Heart left ventricle (tissue), 16 donors: ENCODE measurements around the gene CLEC4G. TPM values are rescaled to one million over a fixed set of nuclear protein-coding genes. Genes with fewer than 3 reads are reported as not detected.
A peak's percentile ranks its signal among the peaks of the same experiment; 100 is the strongest.

ENCODE experiments used
- ATAC-seq, 4 donors: fragments of 200-7000 bp; cut with Tn5 transposase; one replicate each; pipeline ENCODE4 v1.9.1; 2020 to 2022; ENCODE audit warnings: moderate library complexity in 4 of 4, mild to moderate bottlenecking in 3 of 4, moderate number of reproducible peaks in 1 of 4
- DNase-seq, 5 donors: peaks; one replicate each; pipeline ENCODE4 v3.0.0-alpha.2; 2020
- H3K27ac ChIP-seq, 12 donors: fragments of 200-600 bp; sonication (generic) in 4 of 12; one replicate each; pipeline versions ENCODE4 v1.5.0 to v1.8.0; 2016 to 2022; ENCODE audit warnings: mild to moderate bottlenecking in 2 of 12
- H3K27me3 ChIP-seq, 9 donors: fragments of 200-600 bp; sonication (generic) in 2 of 9; one replicate each; pipeline versions ENCODE4 v1.5.1 to v1.8.0; 2016 to 2022; ENCODE audit warnings: mild to moderate bottlenecking in 3 of 9
- H3K36me3 ChIP-seq, 9 donors: fragments of 200-600 bp; sonication (generic) in 2 of 9; one replicate each; pipeline versions ENCODE4 v1.5.0 to v1.8.0; 2018 to 2022; ENCODE audit warnings: mild to moderate bottlenecking in 2 of 9
- H3K4me1 ChIP-seq, 12 donors: fragments of 200-600 bp; sonication (generic) in 4 of 12; one replicate each; pipeline versions ENCODE4 v1.5.0 to v1.8.0; 2016 to 2022; ENCODE audit warnings: mild to moderate bottlenecking in 3 of 12
- H3K4me3 ChIP-seq, 12 donors: fragments of 200-600 bp; sonication (generic) in 4 of 12; one replicate each; pipeline versions ENCODE4 v1.5.0 to v1.8.0; 2017 to 2022; ENCODE audit warnings: mild to moderate bottlenecking in 9 of 12, moderate library complexity in 4 of 12
- H3K9me3 ChIP-seq, 12 donors: fragments of 200-600 bp; sonication (generic) in 4 of 12; one replicate each; pipeline versions ENCODE4 v1.5.0 to v1.8.0; 2016 to 2022; ENCODE audit warnings: mild to moderate bottlenecking in 1 of 12
- POLR2A ChIP-seq, 2 donors: fragments of 450-650 bp; IDR thresholded peaks; one replicate each; pipeline ENCODE4 v1.6.1; 2017; ENCODE audit warnings: antibody characterized with exemption in 2 of 2, mild to moderate bottlenecking in 2 of 2, moderate library complexity in 2 of 2
- WGBS, 4 donors: extraction: QIAGEN DNeasy Blood & Tissue Kit in 2 of 4; methylation state at CpG; one replicate each; pipeline versions ENCODE4 v1.1.5 to v1.1.7; 2013 to 2018; 5-methylcytosine and 5-hydroxymethylcytosine counted together
- intact Hi-C, 10 donors: fragments of 100-400 bp; cut with DNase I; formaldehyde crosslinking; loops; one replicate each; pipeline versions ENCODE4 v1.11.1 to v1.14.2; 2022
- polyA plus RNA-seq, 2 donors: library from polyadenylated mRNA; stranded (reverse); fragments of 200-250 nt; gene quantifications; one replicate each; pipeline ENCODE4 v1.2.3, GENCODE V29; 2013
- total RNA-seq, 9 donors: library from RNA; depleted of rRNA in 2 of 9; stranded (reverse); fragments of >200 nt in 2 of 9; fragmentation: NEBNext Ultra II Directional in 3 of 9; extraction: Animal tissue kit (Norgen Biotek cat#: 25700) in 3 of 9; gene quantifications; one replicate each; pipeline versions ENCODE4 v1.1.0 to v1.2.4, GENCODE V29; 2016 to 2023
- TF ChIP-seq, protein P1 (sequence below), 12 donors: fragments of 200-600 bp; sonication (generic) in 4 of 12; IDR thresholded peaks; one replicate each; pipeline versions ENCODE4 v1.5.0 to v1.8.0; 2018 to 2022; ENCODE audit warnings: antibody characterized with exemption in 12 of 12, mild to moderate bottlenecking in 5 of 12
- donor health status: ischemic (EF 13 %, LVEDD 7.1; RV severe dilation, severe dysfunction).
- donor health status: healthy with polysubstance abuse.
- donor health status: DM: no; HTN: yes; CAD: no.
- donor health status: DM: no; HTN: no; CAD: no.
- donor health status: ischemic (EF 25% LVEDD 6.9; RV normal size, moderate dysfunction).
- donor health status: ischemic (EF 25% LVEDD 5.7; RV mildly dilated, moderate dysfunction).
- donor health status: healthy.
- donor health status: DM: yes; HTN: yes; CAD: no.
- donor health status: ischemic (EF 35%, LVEDD 5.7; RV mildly dilated, moderate dysfunction).
- donor health status: nonischemic (EF 11% LVEDD 7.7; RV severe dilation, severe dysfunction).
- donor health status: DM: yes; HTN: yes; CAD: no.
- donor health status: PGD.
- donor health status: ischemic (EF 29% LVEDD 5.4; RV normal size, mild dysfunction).
- donor health status: nonischemic (EF 23%, LVEDD 6.1; RV moderate dilation, normal function).

Gene CLEC4G
- total and polyA plus RNA-seq, 11 donors = 0.22 to 6.4 (median 0.87) TPM; not detected in 1

DNA sequence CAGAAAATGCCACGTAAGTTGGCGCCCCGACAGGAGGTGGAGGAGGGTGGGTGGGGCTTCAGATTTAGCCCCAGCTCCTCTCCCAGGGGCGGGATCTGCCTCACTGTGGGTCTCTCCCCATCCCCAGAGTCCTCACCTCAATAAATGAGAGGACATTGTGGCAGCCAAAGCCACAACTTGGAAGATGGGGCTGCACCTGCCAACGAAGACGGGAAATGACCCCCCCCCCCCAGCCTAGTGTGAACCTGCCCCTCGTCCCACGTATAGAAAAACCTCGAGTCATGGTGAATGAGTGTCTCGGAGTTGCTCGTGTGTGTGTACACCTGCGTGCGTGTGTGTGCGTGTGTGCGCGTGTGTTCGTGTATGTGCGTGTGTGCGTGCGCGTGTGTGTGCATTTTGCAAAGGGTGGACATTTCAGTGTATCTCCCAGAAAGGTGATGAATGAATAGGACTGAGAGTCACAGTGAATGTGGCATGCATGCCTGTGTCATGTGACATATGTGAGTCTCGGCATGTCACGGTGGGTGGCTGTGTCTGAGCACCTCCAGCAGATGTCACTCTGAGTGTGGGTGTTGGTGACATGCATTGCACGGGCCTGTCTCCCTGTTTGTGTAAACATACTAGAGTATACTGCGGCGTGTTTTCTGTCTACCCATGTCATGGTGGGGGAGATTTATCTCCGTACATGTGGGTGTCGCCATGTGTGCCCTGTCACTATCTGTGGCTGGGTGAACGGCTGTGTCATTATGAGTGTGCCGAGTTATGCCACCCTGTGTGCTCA lies 52.7 kb downstream of the CLEC4G start:
- no peak for TF ChIP-seq POLR2A (IDR thresholded peaks at IDR 0.05)
- TF ChIP-seq, protein P1, sequence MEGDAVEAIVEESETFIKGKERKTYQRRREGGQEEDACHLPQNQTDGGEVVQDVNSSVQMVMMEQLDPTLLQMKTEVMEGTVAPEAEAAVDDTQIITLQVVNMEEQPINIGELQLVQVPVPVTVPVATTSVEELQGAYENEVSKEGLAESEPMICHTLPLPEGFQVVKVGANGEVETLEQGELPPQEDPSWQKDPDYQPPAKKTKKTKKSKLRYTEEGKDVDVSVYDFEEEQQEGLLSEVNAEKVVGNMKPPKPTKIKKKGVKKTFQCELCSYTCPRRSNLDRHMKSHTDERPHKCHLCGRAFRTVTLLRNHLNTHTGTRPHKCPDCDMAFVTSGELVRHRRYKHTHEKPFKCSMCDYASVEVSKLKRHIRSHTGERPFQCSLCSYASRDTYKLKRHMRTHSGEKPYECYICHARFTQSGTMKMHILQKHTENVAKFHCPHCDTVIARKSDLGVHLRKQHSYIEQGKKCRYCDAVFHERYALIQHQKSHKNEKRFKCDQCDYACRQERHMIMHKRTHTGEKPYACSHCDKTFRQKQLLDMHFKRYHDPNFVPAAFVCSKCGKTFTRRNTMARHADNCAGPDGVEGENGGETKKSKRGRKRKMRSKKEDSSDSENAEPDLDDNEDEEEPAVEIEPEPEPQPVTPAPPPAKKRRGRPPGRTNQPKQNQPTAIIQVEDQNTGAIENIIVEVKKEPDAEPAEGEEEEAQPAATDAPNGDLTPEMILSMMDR (IDR thresholded peaks at IDR 0.05) = peak in 3 of 12 donors; percentile 5 to 14 (median 6)
- H3K4me1 ChIP-seq = peaks cover 0 to 38% (median 8%) of the 10 kb centered on the region in 12 donors
- no peak overlapping the region for H3K27ac ChIP-seq
- no peak overlapping the region for H3K4me3 ChIP-seq
- 52 to 61% (median 57%) methylated on average over 28 to 30 of the region's 30 CpGs for WGBS, 4 donors
- intact Hi-C loops = loop anchor here in 6 of 10 donors (2.0 to 10.0 kb wide), 6 partner anchors 26 to 327 kb away; no protein-coding TSS in a partner anchor
- peaks cover 0 to under 1% (median 0%) of the 10 kb centered on the region in 12 donors for H3K9me3 ChIP-seq
- H3K36me3 ChIP-seq = peaks cover 0 to 22% (median 18%) of the 10 kb centered on the region in 9 donors
- ATAC-seq (no peak), DNase-seq (peak in 1 of 5 donors; percentile 36)
- peaks cover 0 to 30% (median 6%) of the 10 kb centered on the region in 9 donors for H3K27me3 ChIP-seq

Other genes starting within 250 kb of the CLEC4G start
- 1 to 10 TPM in 8 of 9 donors, under 1 TPM in 1; 0.93 to 2.9 (median 1.5) TPM for gene PEX11G, start 243.1 kb downstream of the CLEC4G start, total RNA-seq
- gene PEX11G, start 243.1 kb downstream of the CLEC4G start, polyA plus RNA-seq = 1 to 10 TPM in 1 of 2 donors, under 1 TPM in 1; 0.55 to 3.4 TPM
- 100 to 1,000 TPM in 1 of 9 donors, 10 to 100 TPM in 8; 62.8 to 128 (median 74.4) TPM for gene ZNF358, start 216.0 kb downstream of the CLEC4G start, total RNA-seq
- 100 to 1,000 TPM in 1 of 2 donors, 10 to 100 TPM in 1; 49.3 to 159 TPM for gene ZNF358, start 216.0 kb downstream of the CLEC4G start, polyA plus RNA-seq
- 10 to 100 TPM; 12.1 to 49.7 (median 14.9) TPM for gene MCOLN1, start 209.5 kb downstream of the CLEC4G start, total RNA-seq
- gene MCOLN1, start 209.5 kb downstream of the CLEC4G start, polyA plus RNA-seq = 10 to 100 TPM; 24.6 to 25.2 TPM
- 100 to 1,000 TPM in 1 of 9 donors, 10 to 100 TPM in 8; 41.4 to 105 (median 49.9) TPM for gene PNPLA6, start 196.4 kb downstream of the CLEC4G start, total RNA-seq
- 10 to 100 TPM; 35.6 to 51.1 TPM for gene PNPLA6, start 196.4 kb downstream of the CLEC4G start, polyA plus RNA-seq
- 1 to 10 TPM in 3 of 9 donors, under 1 TPM in 6; 0.25 to 3.7 (median 0.83) TPM for gene CAMSAP3, start 136.2 kb downstream of the CLEC4G start, total RNA-seq
- gene CAMSAP3, start 136.2 kb downstream of the CLEC4G start, polyA plus RNA-seq = under 1 TPM; 0.04 to 0.34 TPM
- gene XAB2, start 102.6 kb downstream of the CLEC4G start, total RNA-seq = 10 to 100 TPM; 16.3 to 36.2 (median 23.6) TPM
- gene XAB2, start 102.6 kb downstream of the CLEC4G start, polyA plus RNA-seq = 10 to 100 TPM; 19.9 to 25.0 TPM
- 100 to 1,000 TPM in 7 of 9 donors, 10 to 100 TPM in 2; 22.3 to 185 (median 136) TPM for gene PET100, start 102.3 kb downstream of the CLEC4G start, total RNA-seq
- gene PET100, start 102.3 kb downstream of the CLEC4G start, polyA plus RNA-seq = 100 to 1,000 TPM in 1 of 2 donors, 10 to 100 TPM in 1; 55.4 to 405 TPM
- 1 to 10 TPM in 7 of 9 donors, under 1 TPM in 2; 0.54 to 3.0 (median 1.3) TPM for gene PCP2, start 98.4 kb downstream of the CLEC4G start, total RNA-seq
- under 1 TPM; 0.62 to 0.65 TPM for gene PCP2, start 98.4 kb downstream of the CLEC4G start, polyA plus RNA-seq
- gene STXBP2, start 95.0 kb downstream of the CLEC4G start, total RNA-seq = 10 to 100 TPM in 2 of 9 donors, 1 to 10 TPM in 7; 1.2 to 46.7 (median 4.7) TPM
- 1 to 10 TPM; 4.2 to 6.7 TPM for gene STXBP2, start 95.0 kb downstream of the CLEC4G start, polyA plus RNA-seq
- 1 to 10 TPM in 1 of 9 donors, not detected in 8; 2.6 TPM for gene RETN, start 63.1 kb downstream of the CLEC4G start, total RNA-seq
- 1 to 10 TPM; 4.8 to 9.2 TPM for gene RETN, start 63.1 kb downstream of the CLEC4G start, polyA plus RNA-seq
- gene MCEMP1, start 55.0 kb downstream of the CLEC4G start, total RNA-seq = 1 to 10 TPM in 1 of 9 donors, under 1 TPM in 5, not detected in 3; 0.16 to 1.4 (median 0.54) TPM
- gene MCEMP1, start 55.0 kb downstream of the CLEC4G start, polyA plus RNA-seq = 1 to 10 TPM in 1 of 2 donors, under 1 TPM in 1; 0.34 to 1.1 TPM
- gene TRAPPC5, start 51.3 kb downstream of the CLEC4G start, total RNA-seq = 100 to 1,000 TPM in 4 of 9 donors, 10 to 100 TPM in 5; 65.9 to 124 (median 96.9) TPM
- gene TRAPPC5, start 51.3 kb downstream of the CLEC4G start, polyA plus RNA-seq = 100 to 1,000 TPM in 1 of 2 donors, 10 to 100 TPM in 1; 60.1 to 170 TPM
- 1 to 10 TPM in 1 of 9 donors, under 1 TPM in 2, not detected in 6; 0.23 to 1.5 (median 0.54) TPM for gene FCER2, start 30.0 kb downstream of the CLEC4G start, total RNA-seq
- gene FCER2, start 30.0 kb downstream of the CLEC4G start, polyA plus RNA-seq = under 1 TPM; 0.06 to 0.15 TPM
- 10 to 100 TPM in 2 of 9 donors, 1 to 10 TPM in 7; 1.3 to 56.2 (median 5.4) TPM for gene CD209, start 15.4 kb upstream of the CLEC4G start, total RNA-seq
- under 1 TPM; 0.53 to 0.75 TPM for gene CD209, start 15.4 kb upstream of the CLEC4G start, polyA plus RNA-seq
- gene CLEC4M, start 31.1 kb upstream of the CLEC4G start, total RNA-seq = not detected
- gene CLEC4M, start 31.1 kb upstream of the CLEC4G start, polyA plus RNA-seq = not detected
- 10 to 100 TPM; 18.2 to 41.9 (median 22.1) TPM for gene EVI5L, start 98.1 kb upstream of the CLEC4G start, total RNA-seq
- 10 to 100 TPM; 20.5 to 34.7 TPM for gene EVI5L, start 98.1 kb upstream of the CLEC4G start, polyA plus RNA-seq
- gene PRR36, start 142.3 kb upstream of the CLEC4G start, total RNA-seq = under 1 TPM in 5 of 9 donors, not detected in 4; 0.07 to 0.27 (median 0.11) TPM
- under 1 TPM; 0.01 to 0.04 TPM for gene PRR36, start 142.3 kb upstream of the CLEC4G start, polyA plus RNA-seq
- gene LRRC8E, start 156.4 kb upstream of the CLEC4G start, total RNA-seq = 1 to 10 TPM in 4 of 9 donors, under 1 TPM in 5; 0.17 to 2.2 (median 1.00) TPM
- gene LRRC8E, start 156.4 kb upstream of the CLEC4G start, polyA plus RNA-seq = 1 to 10 TPM in 1 of 2 donors, under 1 TPM in 1; 0.27 to 2.6 TPM
- gene MAP2K7, start 171.8 kb upstream of the CLEC4G start, total RNA-seq = 10 to 100 TPM; 11.6 to 26.6 (median 23.5) TPM
- 10 to 100 TPM; 22.2 to 35.5 TPM for gene MAP2K7, start 171.8 kb upstream of the CLEC4G start, polyA plus RNA-seq
- gene TGFBR3L, start 182.7 kb upstream of the CLEC4G start, total RNA-seq = 10 to 100 TPM in 2 of 9 donors, 1 to 10 TPM in 7; 3.6 to 41.2 (median 8.0) TPM
- 1 to 10 TPM in 1 of 2 donors, under 1 TPM in 1; 0.76 to 3.5 TPM for gene TGFBR3L, start 182.7 kb upstream of the CLEC4G start, polyA plus RNA-seq
- gene SNAPC2, start 188.2 kb upstream of the CLEC4G start, total RNA-seq = 10 to 100 TPM in 4 of 9 donors, 1 to 10 TPM in 5; 6.8 to 16.7 (median 9.3) TPM
- gene SNAPC2, start 188.2 kb upstream of the CLEC4G start, polyA plus RNA-seq = 10 to 100 TPM; 10.4 to 28.9 TPM
- 1 to 10 TPM in 2 of 9 donors, under 1 TPM in 5, not detected in 2; 0.21 to 3.3 (median 0.32) TPM for gene CTXN1, start 194.0 kb upstream of the CLEC4G start, total RNA-seq
- under 1 TPM in 1 of 2 donors, not detected in 1; 0.87 TPM for gene CTXN1, start 194.0 kb upstream of the CLEC4G start, polyA plus RNA-seq
- gene TIMM44, start 211.6 kb upstream of the CLEC4G start, total RNA-seq = 10 to 100 TPM; 55.9 to 99.9 (median 70.6) TPM
- 100 to 1,000 TPM in 1 of 2 donors, 10 to 100 TPM in 1; 99.6 to 140 TPM for gene TIMM44, start 211.6 kb upstream of the CLEC4G start, polyA plus RNA-seq